Left ventricle myocardium inferior (tissue), 1 donor: ENCODE measurements around the gene OGFOD3. TPM values are rescaled to one million over a fixed set of nuclear protein-coding genes. Genes with fewer than 3 reads are reported as not detected.
"Not testable (repeated sequence)": the region's sequence is repeated elsewhere in the genome, so short reads cannot be mapped to it uniquely, and the experiment has no call there.

ENCODE experiments used
- DNase-seq: peaks from one replicate; pipeline ENCODE4 v3.0.0-alpha.2; 2020
- H3K27ac ChIP-seq: fragments of 200-600 bp; replicated peaks from 2 replicates; pipeline ENCODE4 v1.8.0; 2021
- H3K27me3 ChIP-seq: fragments of 200-600 bp; 2 replicates; pipeline ENCODE4 v1.8.0; 2021; ENCODE audit warnings: low read depth
- H3K36me3 ChIP-seq: fragments of 200-600 bp; 2 replicates; pipeline ENCODE4 v1.8.0; 2021
- H3K4me1 ChIP-seq: fragments of 200-600 bp; 2 replicates; pipeline ENCODE4 v1.8.0; 2021
- H3K4me3 ChIP-seq: fragments of 200-600 bp; 2 replicates; pipeline ENCODE4 v1.8.0; 2021; ENCODE audit warnings: mild to moderate bottlenecking, moderate library complexity
- H3K9me3 ChIP-seq: fragments of 200-600 bp; replicated peaks from 2 replicates; pipeline ENCODE4 v1.8.0; 2021
- CTCF ChIP-seq: fragments of 200-600 bp; IDR thresholded peaks from 2 replicates; pipeline ENCODE4 v1.8.0; 2021; ENCODE audit warnings: antibody characterized with exemption, mild to moderate bottlenecking, borderline replicate concordance
- intact Hi-C: fragments of 100-400 bp; cut with micrococcal nuclease; formaldehyde crosslinking; loops from one replicate; pipeline ENCODE4 v1.11.0; 2022
- total RNA-seq: library from RNA; stranded (reverse); fragmentation: NEBNext Ultra II Directional; extraction: Animal tissue kit (Norgen Biotek cat#: 25700); gene quantifications from one replicate; pipeline ENCODE4 v1.2.1, GENCODE V29; 2021
- donor health status: DM: no; HTN: yes; CAD: no; lungs with severe emphysema.

Gene OGFOD3
- total RNA-seq, 1 donor from 2014 or later: 28.0 TPM

- DNase-seq: no peak
- no peak for TF ChIP-seq CTCF
- Histone ChIP-seq H3K36me3 (peaks cover 9% of the 10 kb centered on the region), H3K4me3 (no peak overlapping the region), H3K27ac (no peak overlapping the region), H3K27me3 (no peaks in the 10 kb centered on the region), H3K4me1 (peaks cover 38% of the 10 kb centered on the region), H3K9me3 (no peaks in the 10 kb centered on the region)
- intact Hi-C loops: no loop called here
Observed at GRCh38 chr17:82415786-82416185, 2.6 kb downstream of the OGFOD3 start.

- TF ChIP-seq CTCF: no peak
- H3K36me3 ChIP-seq: peaks cover 5% of the 10 kb centered on the region
- H3K4me1 ChIP-seq: peaks cover 38% of the 10 kb centered on the region
- intact Hi-C loops: no loop called here
- H3K9me3 ChIP-seq: no peaks in the 10 kb centered on the region
- no peak overlapping the region for H3K27ac ChIP-seq
- no peak for DNase-seq
- no peaks in the 10 kb centered on the region for H3K27me3 ChIP-seq
- H3K4me3 ChIP-seq: no peak overlapping the region
Observed at GRCh38 chr17:82415336-82415735, 3.0 kb downstream of the OGFOD3 start.

GRCh38 chr17:82414548-82415281, 3.7 kb downstream of the OGFOD3 start:
- Histone ChIP-seq H3K36me3 (no peaks in the 10 kb centered on the region), H3K27me3 (no peaks in the 10 kb centered on the region), H3K4me1 (peaks cover 37% of the 10 kb centered on the region), H3K9me3 (no peaks in the 10 kb centered on the region), H3K27ac (no peak overlapping the region), H3K4me3 (peak overlapping the region; percentile 17)
- peak; percentile 77 for TF ChIP-seq CTCF
- peak; percentile 76 for DNase-seq
- intact Hi-C loops: loop anchor here (5.0 kb wide), 1 partner anchor 62 kb away; no protein-coding TSS in a partner anchor

GRCh38 chr17:82412535-82413520, 5.6 kb downstream of the OGFOD3 start:
- Histone ChIP-seq H3K27me3 (no peaks in the 10 kb centered on the region), H3K4me3 (no peak overlapping the region), H3K36me3 (peaks cover 10% of the 10 kb centered on the region), H3K27ac (no peak overlapping the region), H3K4me1 (peaks cover 23% of the 10 kb centered on the region), H3K9me3 (no peaks in the 10 kb centered on the region)
- no peak for TF ChIP-seq CTCF
- DNase-seq: no peak
- intact Hi-C loops: loop anchor here (5.0 kb wide), 1 partner anchor 61 kb away; no protein-coding TSS in a partner anchor

- H3K9me3 ChIP-seq, DNase-seq, H3K27ac ChIP-seq, H3K4me3 ChIP-seq, H3K27me3 ChIP-seq: not testable (repeated sequence)
- peaks cover 24% of the 10 kb centered on the region for H3K4me1 ChIP-seq
- H3K36me3 ChIP-seq: peaks cover 10% of the 10 kb centered on the region
- intact Hi-C loops: loop anchor here (5.0 kb wide), 1 partner anchor 60 kb away; no protein-coding TSS in a partner anchor
Observed at GRCh38 chr17:82412081-82412480, 6.3 kb downstream of the OGFOD3 start.
